Renal cortical epithelial cell (primary cell): ENCODE data around the gene ZNF600. TPM values are rescaled to one million over a fixed set of nuclear protein-coding genes. Genes with fewer than 3 reads are reported as not detected.
A peak's percentile ranks its signal among the peaks of the same experiment; 100 is the strongest.
"Not testable (repeated sequence)": the region's sequence is repeated elsewhere in the genome, so short reads cannot be mapped to it uniquely, and the experiment has no call there.

Source experiments
- DNase-seq: peaks from one replicate; pipeline ENCODE4 v3.0.0-alpha.2; 2011; ENCODE audit warnings: low read depth
- total RNA-seq: library from RNA; depleted of rRNA; stranded (reverse); fragments of >200 nt; gene quantifications from 2 replicates; pipeline ENCODE4 v1.2.3, GENCODE V29; 2014

The ZNF600 gene
- total RNA-seq, 1 donor from 2014 or later, result 10.2 TPM

DNA sequence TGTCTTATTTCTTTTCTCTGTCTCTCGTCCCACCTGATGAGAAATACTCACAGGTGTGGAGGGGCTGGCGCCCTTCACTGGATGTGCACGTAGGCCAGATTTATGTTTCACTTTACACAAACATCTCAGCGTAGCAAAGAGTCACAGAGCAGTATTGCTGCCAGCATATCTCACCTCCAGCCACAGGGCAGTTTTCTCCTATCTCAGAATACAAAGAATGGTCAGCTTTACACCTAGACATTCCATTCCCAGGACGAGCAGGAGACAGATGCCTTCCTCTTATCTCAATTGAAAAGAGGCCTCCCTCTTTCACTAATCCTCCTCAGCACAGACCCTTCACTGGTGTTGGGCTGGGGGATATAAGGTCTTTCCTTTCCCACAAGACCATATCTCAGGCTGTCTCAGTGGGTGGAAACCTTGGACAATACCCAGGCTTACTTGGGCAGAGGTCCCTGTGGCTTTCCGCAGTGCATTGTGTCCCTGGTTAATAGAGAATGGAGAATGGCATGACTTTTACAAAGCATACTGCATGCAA lies 44.6 kb downstream of the ZNF600 start:
- no peak for DNase-seq

DNA sequence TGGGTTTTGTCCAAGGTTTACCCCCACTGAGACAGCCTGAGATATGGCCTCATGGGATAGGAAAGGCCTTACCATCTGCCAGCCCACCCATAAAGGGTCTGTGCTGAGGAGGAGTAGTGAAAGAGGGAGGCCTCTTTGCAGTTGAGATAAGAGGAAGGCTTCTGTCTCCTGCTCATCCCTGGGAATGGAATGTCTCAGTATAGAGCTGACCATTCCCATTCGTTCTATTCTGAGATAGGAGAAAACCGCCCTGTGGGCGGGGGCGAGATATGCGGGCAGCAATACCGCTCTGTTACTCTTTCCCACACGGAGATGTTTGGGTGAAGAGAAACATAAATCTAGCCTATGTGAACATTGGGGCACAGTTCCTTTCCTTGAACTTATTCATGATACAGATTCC lies 45.2 kb downstream of the ZNF600 start:
- DNase-seq, result not testable (repeated sequence)

- DNase-seq, result no peak
These were observed 47.0 kb downstream of the ZNF600 start for GRCh38 chr19:52739576-52739975.

DNA sequence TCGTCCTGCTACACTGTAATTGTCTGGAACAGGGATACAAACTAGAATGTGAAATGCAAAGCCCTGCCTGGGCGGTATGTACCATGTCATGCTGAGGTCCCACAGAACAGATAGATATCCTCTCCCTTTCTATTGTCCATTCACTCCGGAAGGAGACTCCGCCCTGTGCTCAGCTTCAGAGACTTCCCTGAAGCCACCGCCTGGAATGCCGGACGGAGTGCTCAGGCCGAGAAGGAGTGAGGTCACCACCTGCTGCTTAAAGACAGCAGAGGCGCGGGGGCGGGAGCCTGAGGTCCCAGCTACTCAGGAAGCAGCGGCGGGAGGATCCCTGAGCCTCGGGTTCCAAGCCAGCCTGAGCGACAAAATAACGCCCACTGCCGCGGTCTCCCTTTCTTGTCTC lies 50.9 kb downstream of the ZNF600 start:
- peak; percentile 80 for DNase-seq

DNA sequence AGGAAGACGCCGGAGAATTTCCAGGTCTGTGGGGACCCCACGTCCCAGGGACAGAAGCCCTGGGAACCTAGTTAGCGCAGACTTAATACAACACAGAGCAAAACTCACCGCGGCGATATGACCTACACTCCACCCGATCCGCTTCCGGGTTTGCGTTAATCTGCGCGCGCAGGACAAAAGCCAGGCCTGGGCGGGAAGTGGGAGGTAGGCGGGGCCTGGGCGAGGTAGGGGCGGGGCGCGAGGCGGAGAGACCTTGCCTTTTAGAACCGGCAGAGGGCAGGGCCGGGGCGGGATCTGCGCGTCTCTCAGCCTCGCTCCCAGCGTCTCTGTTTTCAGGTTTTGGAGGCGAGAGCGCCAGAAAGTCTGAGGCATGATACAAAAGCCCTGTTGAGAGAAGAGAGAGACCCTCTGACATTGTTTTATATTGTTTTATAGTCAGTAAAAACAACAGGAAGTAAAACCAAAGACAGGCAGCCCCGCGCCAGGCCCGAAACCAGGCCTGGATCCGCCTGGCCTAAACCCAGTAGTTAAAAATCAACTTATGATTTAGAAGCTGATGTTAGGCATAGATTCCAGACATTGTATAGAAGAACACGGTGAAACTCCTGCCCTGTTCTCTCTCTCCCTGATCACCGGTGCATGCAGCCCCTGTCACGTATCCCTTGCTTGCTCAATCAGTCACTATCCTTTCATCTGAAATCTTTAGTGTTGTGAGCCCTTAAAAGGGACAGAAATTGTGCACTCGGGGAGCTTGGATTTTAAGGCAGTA lies 51.5 kb downstream of the ZNF600 start, which contains the start of gene ZNF611:
ZNF611 (minus strand) TSS at position 152 of the 769 bp plus-strand sequence. CDS start 19,150 bp downstream, outside the sequence.
- peak; percentile 82 for DNase-seq

DNA sequence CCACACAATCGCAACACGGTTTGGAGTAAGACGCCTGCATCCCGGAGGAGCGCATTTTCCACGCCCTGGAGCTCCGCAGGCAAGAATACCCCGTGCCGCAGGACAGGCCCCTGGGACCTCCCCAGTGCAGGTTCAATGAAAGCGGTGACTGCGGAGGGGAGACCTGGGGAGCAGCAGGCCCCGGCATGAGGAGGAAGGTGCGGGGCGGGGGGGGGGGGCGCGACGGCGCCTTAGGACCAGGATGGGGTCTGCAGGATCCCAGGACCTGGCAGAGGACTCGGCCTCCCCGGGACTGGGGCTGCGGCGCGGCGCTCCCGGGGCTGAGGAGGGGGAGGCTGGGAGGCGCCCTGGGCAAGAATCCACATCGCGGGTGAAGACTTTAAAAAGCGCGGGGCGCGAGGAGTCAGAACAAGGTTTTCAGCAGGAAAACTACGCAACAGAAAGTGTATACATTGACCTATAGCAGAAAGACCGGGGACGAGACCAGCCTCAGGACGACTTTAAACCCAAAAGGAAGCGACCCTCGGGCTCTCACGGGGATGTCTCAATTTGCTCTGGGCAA lies 52.2 kb downstream of the ZNF600 start:
- no peak for DNase-seq

- not testable (repeated sequence) for DNase-seq
These were observed 60.5 kb downstream of the ZNF600 start for GRCh38 chr19:52726051-52726450.

- DNase-seq, result no peak
These were observed 61.0 kb downstream of the ZNF600 start for GRCh38 chr19:52725528-52725961.

GRCh38 chr19:52724701-52725514 lies 61.7 kb downstream of the ZNF600 start:
- no peak for DNase-seq

DNA sequence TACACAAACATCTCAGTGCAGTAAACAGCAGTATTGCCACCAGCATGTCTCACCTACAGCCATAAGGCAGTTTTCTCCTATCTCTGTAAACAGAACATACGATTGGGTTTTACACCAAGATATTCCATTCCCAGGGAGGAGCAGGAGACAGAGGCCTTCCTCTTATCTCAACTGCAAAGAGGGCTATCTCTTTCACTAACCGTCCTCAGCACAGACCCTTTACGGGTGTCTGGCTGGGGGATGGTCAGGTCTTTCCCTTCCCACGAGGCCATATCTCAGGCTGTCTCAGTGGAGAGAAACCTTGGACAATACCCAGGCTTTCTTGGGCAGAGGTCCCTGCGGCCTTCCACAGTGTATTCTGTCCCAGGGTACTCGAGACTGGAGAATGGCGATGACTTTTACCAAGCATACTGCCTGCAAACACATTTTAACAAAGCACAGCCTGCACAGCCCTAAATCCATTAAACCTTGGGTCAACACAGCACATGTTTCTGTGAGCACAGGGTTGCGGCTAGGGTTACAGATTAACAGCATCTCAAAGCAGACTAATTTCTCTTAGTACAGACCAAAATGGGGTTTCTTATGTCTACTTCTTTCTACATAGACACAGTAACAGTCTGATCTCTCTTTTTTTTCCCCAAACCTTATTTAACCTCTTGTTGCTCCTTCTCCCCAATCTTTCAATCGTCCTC lies 62.5 kb downstream of the ZNF600 start:
- peak; percentile 67 for DNase-seq

DNA sequence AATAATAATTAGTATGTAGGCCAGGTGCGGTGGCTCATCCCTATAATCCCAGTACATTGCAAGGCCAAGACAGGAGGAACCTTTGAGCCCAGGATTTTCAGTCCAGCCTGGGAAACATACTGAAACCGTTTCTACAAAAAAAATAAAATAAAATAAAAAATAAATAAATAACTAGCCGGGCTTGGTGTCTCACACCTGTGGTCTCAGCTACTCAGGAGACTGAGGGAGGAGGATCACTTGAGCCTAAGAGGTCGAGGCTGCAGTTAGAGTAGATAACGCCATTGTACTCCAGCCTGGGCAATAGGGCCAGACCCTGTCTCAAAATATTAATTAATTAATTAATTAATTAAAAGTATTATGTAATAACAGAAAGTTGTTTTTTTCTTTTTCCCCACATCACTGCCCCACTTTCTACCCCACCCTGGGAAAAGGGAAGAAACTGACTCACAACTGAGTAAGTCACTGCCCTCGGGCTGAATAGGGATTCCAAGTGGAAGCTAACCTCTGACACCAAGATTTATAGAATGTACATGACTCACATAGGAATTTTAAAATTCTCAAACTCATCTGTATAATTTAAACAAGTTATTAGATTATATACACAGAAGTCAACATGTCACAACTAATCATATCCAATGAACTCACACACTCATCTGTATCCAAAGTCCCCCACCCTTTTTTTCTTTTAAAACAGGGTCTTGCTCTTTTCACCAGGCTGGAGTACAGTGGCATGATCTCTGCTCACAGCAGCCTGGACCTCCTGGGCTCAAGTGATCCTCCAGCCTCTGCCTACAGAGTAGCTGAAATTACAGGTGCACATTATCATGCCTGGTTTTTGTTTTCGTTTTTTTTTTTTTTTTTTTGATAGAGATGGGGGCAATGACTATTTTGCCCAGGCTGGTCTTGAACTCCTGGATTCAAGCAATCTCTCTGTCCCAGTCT lies 64.3 kb downstream of the ZNF600 start:
- DNase-seq, result peak; percentile 87

DNA sequence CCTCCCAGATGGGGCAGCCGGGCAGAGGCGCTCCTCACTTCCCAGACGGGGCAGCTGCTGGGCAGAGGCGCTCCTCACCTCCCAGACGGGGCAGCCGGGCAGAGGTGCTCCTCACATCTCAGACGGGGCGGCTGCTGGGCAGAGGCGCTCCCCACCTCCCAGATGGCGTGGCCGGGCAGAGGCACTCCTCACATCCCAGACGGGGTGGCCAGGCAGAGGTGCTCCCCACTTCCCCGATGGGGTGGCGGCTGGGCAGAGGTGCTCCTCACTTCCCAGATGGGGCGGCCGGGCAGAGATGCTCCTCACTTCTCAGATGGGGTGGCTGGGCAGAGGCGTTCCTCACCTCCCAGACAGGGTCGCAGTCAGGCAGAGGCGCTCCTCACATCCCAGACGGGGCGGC lies 66.0 kb downstream of the ZNF600 start:
- DNase-seq, result not testable (repeated sequence)

- DNase-seq, result no peak
These were observed 70.1 kb downstream of the ZNF600 start for GRCh38 chr19:52716522-52716921.

GRCh38 chr19:52715902-52716301 lies 70.7 kb downstream of the ZNF600 start:
- DNase-seq, result not testable (repeated sequence)

GRCh38 chr19:52715330-52715729 lies 71.3 kb downstream of the ZNF600 start:
- not testable (repeated sequence) for DNase-seq

Other genes starting within 250 kb of the ZNF600 start
- 13.5 and 33.4 TPM in 2 replicates for gene ZNF701, start 216.5 kb downstream of the ZNF600 start, total RNA-seq
- 68.8 and 165 TPM in 2 replicates for gene ZNF83, start 148.4 kb downstream of the ZNF600 start, total RNA-seq
- 27.4 and 77.3 TPM in 2 replicates for gene ZNF611, start 51.7 kb downstream of the ZNF600 start, total RNA-seq
- gene ZNF28, start 34.8 kb upstream of the ZNF600 start, total RNA-seq, result 36.5 and 57.1 TPM in 2 replicates
- 56.8 and 61.2 TPM in 2 replicates for gene ZNF468, start 70.8 kb upstream of the ZNF600 start, total RNA-seq
- 38.1 and 40.3 TPM in 2 replicates for gene ZNF320, start 110.8 kb upstream of the ZNF600 start, total RNA-seq
- 24.7 and 80.5 TPM in 2 replicates for gene ZNF888, start 136.6 kb upstream of the ZNF600 start, total RNA-seq
- 27.8 and 28.3 TPM in 2 replicates for gene ZNF816, start 176.1 kb upstream of the ZNF600 start, total RNA-seq
- 1.4 TPM in 1 of 2 replicates, not detected in the other for gene ERVV-1, start 227.1 kb upstream of the ZNF600 start, total RNA-seq